Measurements from ENCODE around the gene PCDHA8. TPM values are rescaled to one million over a fixed set of nuclear protein-coding genes. Genes with fewer than 3 reads are reported as not detected.

Gene PCDHA8
- polyA plus RNA-seq, 1 donor from 2014 or later: 0.66 TPM

- peaks cover 42% of the 10 kb centered on the region for H3K36me3 ChIP-seq (ENCODE audit: insufficient read depth, low read length)
- H3K9me3 ChIP-seq (ENCODE audit: low read length): peaks cover 38% of the 10 kb centered on the region
- H3K79me2 ChIP-seq (replicated peaks; ENCODE audit: insufficient read depth, low read length): peaks cover 43% of the 10 kb centered on the region
- H3K27ac ChIP-seq (ENCODE audit: low read length): no peak overlapping the region
- no peak overlapping the region for H2AFZ ChIP-seq (ENCODE audit: low read depth, low read length)
- H3K4me3 ChIP-seq (ENCODE audit: low read length): peak overlapping the region; percentile 28
- H4K20me1 ChIP-seq (ENCODE audit: insufficient read depth): no peaks in the 10 kb centered on the region
- H3K9ac ChIP-seq (ENCODE audit: low read length): no peak overlapping the region
- no peaks in the 10 kb centered on the region for H3K27me3 ChIP-seq (ENCODE audit: insufficient read depth, low read depth, low read length)
- TF ChIP-seq SMC3 (conservative IDR thresholded peaks at IDR 0.05; ENCODE audit: poor library complexity) (no peak), TAF1 (IDR thresholded peaks at IDR 0.05; ENCODE audit: low read depth) (no peak)
- H3F3A ChIP-seq (ENCODE audit: insufficient read depth, low read length, poor library complexity, severe bottlenecking): no peaks in the 10 kb centered on the region
- no peak overlapping the region for H3K4me2 ChIP-seq (ENCODE audit: low read length)
- H3K9me2 ChIP-seq (ENCODE audit: insufficient read depth, low read length): no peaks in the 10 kb centered on the region
These were observed 41.6 kb downstream of the PCDHA8 start for GRCh38 chr5:140882591-140882899.

- H3K36me3 ChIP-seq (ENCODE audit: insufficient read depth, low read length): peaks cover 34% of the 10 kb centered on the region
- H2AFZ ChIP-seq (ENCODE audit: low read depth, low read length): no peak overlapping the region
- H3F3A ChIP-seq (ENCODE audit: insufficient read depth, low read length, poor library complexity, severe bottlenecking): no peaks in the 10 kb centered on the region
- H3K4me2 ChIP-seq (ENCODE audit: low read length): no peak overlapping the region
- H4K20me1 ChIP-seq (ENCODE audit: insufficient read depth): no peaks in the 10 kb centered on the region
- peaks cover 37% of the 10 kb centered on the region for H3K9me3 ChIP-seq (ENCODE audit: low read length)
- H3K27ac ChIP-seq (ENCODE audit: low read length): no peak overlapping the region
- H3K9ac ChIP-seq (ENCODE audit: low read length): no peak overlapping the region
- no peak overlapping the region for H3K4me3 ChIP-seq (ENCODE audit: low read length)
- TF ChIP-seq POLR2AphosphoS5 (IDR thresholded peaks at IDR 0.05): no peak
- TF ChIP-seq REST (IDR thresholded peaks at IDR 0.05; ENCODE audit: borderline replicate concordance): no peak
- no peak for TF ChIP-seq MXI1 (conservative IDR thresholded peaks at IDR 0.05; ENCODE audit: poor library complexity, severe bottlenecking)
- no peak for TF ChIP-seq EP300 (conservative IDR thresholded peaks at IDR 0.05; ENCODE audit: poor library complexity, severe bottlenecking)
- no peak for TF ChIP-seq TAF1 (IDR thresholded peaks at IDR 0.05; ENCODE audit: low read depth)
- TF ChIP-seq SMC3 (conservative IDR thresholded peaks at IDR 0.05; ENCODE audit: poor library complexity): no peak
- no peak for TF ChIP-seq CTCF (IDR thresholded peaks at IDR 0.05; ENCODE audit: poor library complexity, severe bottlenecking)
- no peak for TF ChIP-seq RAD21 (conservative IDR thresholded peaks at IDR 0.05)
- no peak for TF ChIP-seq EZH2 (IDR thresholded peaks at IDR 0.05; ENCODE audit: borderline replicate concordance, insufficient read depth, low read length, poor library complexity, severe bottlenecking)
- no peaks in the 10 kb centered on the region for H3K9me2 ChIP-seq (ENCODE audit: insufficient read depth, low read length)
- peaks cover 44% of the 10 kb centered on the region for H3K79me2 ChIP-seq (replicated peaks; ENCODE audit: insufficient read depth, low read length)
- H3K27me3 ChIP-seq (ENCODE audit: insufficient read depth, low read depth, low read length): no peaks in the 10 kb centered on the region
These were observed 42.4 kb downstream of the PCDHA8 start for GRCh38 chr5:140883373-140883772.
